Caco-2 (cell line): ENCODE measurements around the gene FERD3L. TPM values are rescaled to one million over a fixed set of nuclear protein-coding genes. Genes with fewer than 3 reads are reported as not detected.

Experiments used
- BruUV-seq: library from RNA; stranded (reverse); fragments of 400-500 nt; replicated peaks from 2 replicates; lab custom pipeline; 2021; lab: Mats Ljungman, UMichigan
- CTCF ChIA-PET: fragments of 300-600 bp; sonication (Branson Sonifier 250); formaldehyde crosslinking; loops from one replicate; lab custom pipeline; 2022; ENCODE audit warnings: antibody characterized with exemption; lab: Charles Lee
- POLR2A ChIA-PET: fragments of 300-600 bp; sonication (Branson Sonifier 250); formaldehyde crosslinking; loops from one replicate; lab custom pipeline; 2022; ENCODE audit warnings: antibody characterized with exemption; lab: Charles Lee
- DNase-seq, 2 experiments: peaks; one replicate each; pipeline versions ENCODE4 v3.0.0 to v3.0.0-alpha.2; 2020 to 2022
- H3K27me3 ChIP-seq: replicated peaks from 2 replicates; pipeline ENCODE4 v1.6.0; 2011; ENCODE audit warnings: low read length; ENCODE audit not compliant: control insufficient read depth, insufficient read depth
- H3K36me3 ChIP-seq: 2 replicates; pipeline ENCODE4 v1.5.1; 2011; ENCODE audit warnings: low read length; ENCODE audit not compliant: control insufficient read depth, insufficient read depth
- H3K4me1 ChIP-seq: fragments of 250-450 bp; sonication (Bioruptor Pico); 2 replicates; pipeline ENCODE4 v1.5.1; 2020; ENCODE audit warnings: mild to moderate bottlenecking
- H3K4me3 ChIP-seq: 2 replicates; pipeline ENCODE4 v1.5.1; 2011; ENCODE audit warnings: low read depth, mild to moderate bottlenecking, control low read depth, low read length
- H3K9me3 ChIP-seq: fragments of 250-450 bp; sonication (Bioruptor Pico); 2 replicates; pipeline ENCODE4 v1.5.1; 2020; ENCODE audit warnings: mild to moderate bottlenecking, moderate library complexity
- H3K27ac Mint-ChIP-seq: one replicate; pipeline ENCODE4 v1.8.0; 2022; ENCODE audit warnings: mixed read lengths; ENCODE audit not compliant: unreplicated experiment
- H3K27me3 Mint-ChIP-seq: one replicate; pipeline ENCODE4 v1.8.0; 2022; ENCODE audit warnings: mixed read lengths; ENCODE audit not compliant: insufficient read depth, unreplicated experiment
- H3K36me3 Mint-ChIP-seq: one replicate; pipeline ENCODE4 v1.8.0; 2022; ENCODE audit warnings: mild to moderate bottlenecking, mixed read lengths; ENCODE audit not compliant: insufficient read depth, unreplicated experiment
- H3K4me1 Mint-ChIP-seq: one replicate; pipeline ENCODE4 v1.8.0; 2022; ENCODE audit warnings: low read depth, mixed read lengths; ENCODE audit not compliant: unreplicated experiment
- H3K4me3 Mint-ChIP-seq: one replicate; pipeline ENCODE4 v1.8.0; 2022; ENCODE audit warnings: mild to moderate bottlenecking, moderate library complexity, mixed read lengths; ENCODE audit not compliant: unreplicated experiment
- H3K9me3 Mint-ChIP-seq: one replicate; pipeline ENCODE4 v1.8.0; 2022; ENCODE audit warnings: mixed read lengths; ENCODE audit not compliant: unreplicated experiment
- intact Hi-C: fragments of 100-400 bp; cut with micrococcal nuclease; formaldehyde crosslinking; loops from one replicate; pipeline ENCODE4 v1.10.0; 2022; ENCODE audit not compliant: unreplicated experiment
- total RNA-seq: library from RNA; stranded (reverse); gene quantifications from 2 replicates; pipeline ENCODE4 v1.2.3, GENCODE V29; 2022
- TF ChIP-seq, protein P1 (sequence below), 2 experiments: fragments of 200-600 bp in 1 of 2; IDR thresholded peaks; 1 replicate in 1 of 2; 2 replicates in 1 of 2; pipeline versions ENCODE4 v1.5.1 to v1.8.0; 2011 to 2022; ENCODE audit warnings: antibody characterized with exemption in 1 of 2, control low read depth in 1 of 2, inconsistent platforms in 1 of 2, low read depth in 1 of 2, low read length in 1 of 2, mild to moderate bottlenecking in 1 of 2, moderate library complexity in 1 of 2; ENCODE audit not compliant: insufficient read depth in 1 of 2, severe bottlenecking in 1 of 2, unreplicated experiment in 1 of 2

FERD3L gene
- total RNA-seq, 1 experiment from 2014 or later, result not detected

DNA sequence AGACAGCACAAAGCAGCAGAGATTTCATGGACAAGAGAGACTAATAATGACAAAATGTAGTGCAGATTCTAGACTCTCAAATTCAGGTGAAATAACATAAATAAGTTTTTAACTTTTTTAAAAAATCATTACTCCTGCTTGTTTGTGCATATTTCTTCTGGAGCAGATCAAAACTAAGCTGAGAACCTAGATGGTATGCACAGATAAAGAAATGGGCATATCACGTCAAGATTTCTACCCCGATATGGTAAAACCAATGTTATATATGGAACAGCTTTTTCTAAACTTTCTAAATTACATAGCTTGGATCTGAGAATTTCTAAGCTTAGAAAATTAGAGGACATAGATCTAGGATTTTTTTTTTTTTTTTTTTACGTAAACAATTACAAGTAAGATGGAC lies 46.0 kb downstream of the FERD3L start:
- H3K4me3 Mint-ChIP-seq, result no peak overlapping the region
- ChIA-PET POLR2A (no interaction called here), CTCF (interaction anchor here (0.7 kb wide), 1 partner anchor 8 kb away, joined by 5 read pairs; no protein-coding TSS in a partner anchor)
- H3K36me3 Mint-ChIP-seq, result no peaks in the 10 kb centered on the region
- H3K27ac Mint-ChIP-seq, result no peak overlapping the region
- TF ChIP-seq, protein P1, sequence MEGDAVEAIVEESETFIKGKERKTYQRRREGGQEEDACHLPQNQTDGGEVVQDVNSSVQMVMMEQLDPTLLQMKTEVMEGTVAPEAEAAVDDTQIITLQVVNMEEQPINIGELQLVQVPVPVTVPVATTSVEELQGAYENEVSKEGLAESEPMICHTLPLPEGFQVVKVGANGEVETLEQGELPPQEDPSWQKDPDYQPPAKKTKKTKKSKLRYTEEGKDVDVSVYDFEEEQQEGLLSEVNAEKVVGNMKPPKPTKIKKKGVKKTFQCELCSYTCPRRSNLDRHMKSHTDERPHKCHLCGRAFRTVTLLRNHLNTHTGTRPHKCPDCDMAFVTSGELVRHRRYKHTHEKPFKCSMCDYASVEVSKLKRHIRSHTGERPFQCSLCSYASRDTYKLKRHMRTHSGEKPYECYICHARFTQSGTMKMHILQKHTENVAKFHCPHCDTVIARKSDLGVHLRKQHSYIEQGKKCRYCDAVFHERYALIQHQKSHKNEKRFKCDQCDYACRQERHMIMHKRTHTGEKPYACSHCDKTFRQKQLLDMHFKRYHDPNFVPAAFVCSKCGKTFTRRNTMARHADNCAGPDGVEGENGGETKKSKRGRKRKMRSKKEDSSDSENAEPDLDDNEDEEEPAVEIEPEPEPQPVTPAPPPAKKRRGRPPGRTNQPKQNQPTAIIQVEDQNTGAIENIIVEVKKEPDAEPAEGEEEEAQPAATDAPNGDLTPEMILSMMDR (IDR thresholded peaks at IDR 0.05; ENCODE audit: insufficient read depth in 1 of 2, low read depth in 1 of 2, low read length in 1 of 2, severe bottlenecking in 1 of 2, unreplicated experiment in 1 of 2), result no peak
- H3K27me3 ChIP-seq, result no peaks in the 10 kb centered on the region
- no TSS peak for BruUV-seq
- intact Hi-C loops, result no loop called here
- H3K9me3 Mint-ChIP-seq, result no peaks in the 10 kb centered on the region
- no peaks in the 10 kb centered on the region for H3K9me3 ChIP-seq
- H3K4me1 ChIP-seq, result no peaks in the 10 kb centered on the region
- no peaks in the 10 kb centered on the region for H3K36me3 ChIP-seq
- no peak overlapping the region for H3K4me3 ChIP-seq
- no peaks in the 10 kb centered on the region for H3K4me1 Mint-ChIP-seq
- DNase-seq, result no peak
- H3K27me3 Mint-ChIP-seq, result peaks cover 2% of the 10 kb centered on the region

DNA sequence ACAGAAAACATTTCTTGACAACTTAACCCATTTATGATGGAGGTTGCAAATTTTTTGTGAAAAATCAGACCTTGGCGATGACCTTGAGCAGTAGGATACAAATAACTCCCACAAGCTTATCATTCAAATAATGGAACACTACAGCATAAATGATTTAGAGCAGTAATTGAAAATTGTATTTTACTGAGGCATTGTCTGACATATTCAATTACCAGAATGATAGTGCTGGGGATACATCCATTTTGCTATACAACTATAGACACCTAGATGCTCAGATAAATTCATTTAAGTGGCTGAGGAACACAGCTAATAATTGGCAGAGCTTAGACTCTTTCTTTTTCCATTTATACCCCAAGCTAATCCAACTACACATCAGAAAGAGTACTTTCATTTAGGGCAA lies 46.7 kb downstream of the FERD3L start:
- Histone ChIP-seq H3K27me3 (no peaks in the 10 kb centered on the region), H3K4me3 (no peak overlapping the region), H3K9me3 (no peaks in the 10 kb centered on the region), H3K4me1 (no peaks in the 10 kb centered on the region), H3K36me3 (no peaks in the 10 kb centered on the region)
- intact Hi-C loops, result no loop called here
- no peak for DNase-seq
- Mint-ChIP-seq H3K27ac (no peak overlapping the region), H3K36me3 (no peaks in the 10 kb centered on the region), H3K4me3 (no peak overlapping the region), H3K27me3 (peaks cover 2% of the 10 kb centered on the region), H3K9me3 (no peaks in the 10 kb centered on the region), H3K4me1 (no peaks in the 10 kb centered on the region)
- TF ChIP-seq, protein P1 (IDR thresholded peaks at IDR 0.05; ENCODE audit: insufficient read depth in 1 of 2, low read depth in 1 of 2, low read length in 1 of 2, severe bottlenecking in 1 of 2, unreplicated experiment in 1 of 2), result no peak
- ChIA-PET POLR2A (no interaction called here), CTCF (no interaction called here)
- no TSS peak for BruUV-seq

- no peak overlapping the region for H3K4me3 ChIP-seq
- H3K27me3 Mint-ChIP-seq, result peaks cover 2% of the 10 kb centered on the region
- no peaks in the 10 kb centered on the region for H3K9me3 ChIP-seq
- BruUV-seq, result no TSS peak
- no peaks in the 10 kb centered on the region for H3K4me1 ChIP-seq
- no peak overlapping the region for H3K27ac Mint-ChIP-seq
- H3K27me3 ChIP-seq, result no peaks in the 10 kb centered on the region
- TF ChIP-seq, protein P1 (IDR thresholded peaks at IDR 0.05; ENCODE audit: insufficient read depth in 1 of 2, low read depth in 1 of 2, low read length in 1 of 2, severe bottlenecking in 1 of 2, unreplicated experiment in 1 of 2), result no peak
- ChIA-PET CTCF (no interaction called here), POLR2A (no interaction called here)
- H3K36me3 ChIP-seq, result no peaks in the 10 kb centered on the region
- no peaks in the 10 kb centered on the region for H3K4me1 Mint-ChIP-seq
- H3K36me3 Mint-ChIP-seq, result no peaks in the 10 kb centered on the region
- H3K9me3 Mint-ChIP-seq, result no peaks in the 10 kb centered on the region
- no peak for DNase-seq
- no peak overlapping the region for H3K4me3 Mint-ChIP-seq
- intact Hi-C loops, result no loop called here
These were observed 47.8 kb downstream of the FERD3L start for GRCh38 chr7:19097165-19098055.
